ENCODE measurements around the gene CHD8. TPM values are rescaled to one million over a fixed set of nuclear protein-coding genes. Genes with fewer than 3 reads are reported as not detected.
A peak's percentile ranks its signal among the peaks of the same experiment; 100 is the strongest.

Gene CHD8
- total and polyA plus RNA-seq, 2 of the 13 experiments (the other 11 are each of a cell fraction or from before 2014, with no cell fraction given) = 35.1 to 79.6 TPM

GRCh38 chr14:21382886-21383847, 72.8 kb downstream of the CHD8 start (continued):
- peak; percentile 6 for TF ChIP-seq ZNF407 (CRISPR knock-in tag; IDR thresholded peaks at IDR 0.05; ENCODE audit: not compliant biosample characterization)
- 0 out of 2 replicates have a peak, but pooled peaks have one; percentile 21 for TF ChIP-seq ETS1 (CRISPR knock-in tag; IDR thresholded peaks at IDR 0.05)
- TF ChIP-seq POLR2AphosphoS5 (IDR thresholded peaks at IDR 0.05; ENCODE audit: low read depth, low read length) = no peak
- no peak for TF ChIP-seq ZNF414 (CRISPR knock-in tag; IDR thresholded peaks at IDR 0.05)
- no peak for TF ChIP-seq KAT7 (CRISPR knock-in tag; IDR thresholded peaks at IDR 0.05; ENCODE audit: borderline replicate concordance)
- TF ChIP-seq GFI1 (CRISPR knock-in tag; IDR thresholded peaks at IDR 0.05; ENCODE audit: borderline replicate concordance) = no peak
- TF ChIP-seq CEBPG (CRISPR knock-in tag; IDR thresholded peaks at IDR 0.05) = no peak
- TF ChIP-seq SRSF4 (IDR thresholded peaks at IDR 0.05; ENCODE audit: low read depth, low read length, poor library complexity, severe bottlenecking) = no peak
- TF ChIP-seq ZNF800 (CRISPR knock-in tag; IDR thresholded peaks at IDR 0.05) = no peak
- no peak for TF ChIP-seq SP140L (CRISPR knock-in tag; IDR thresholded peaks at IDR 0.05; ENCODE audit: borderline replicate concordance)
- no peak; the same call in none of the 2 replicates for TF ChIP-seq ZBTB20 (CRISPR knock-in tag; IDR thresholded peaks at IDR 0.05; ENCODE audit: borderline replicate concordance, low read depth)
- TF ChIP-seq ZNF10 (CRISPR knock-in tag; IDR thresholded peaks at IDR 0.05; ENCODE audit: borderline replicate concordance, low read depth) = no peak
- no peak for TF ChIP-seq SMARCE1 (IDR thresholded peaks at IDR 0.05; ENCODE audit: borderline replicate concordance)
- TF ChIP-seq CHCHD3 (CRISPR knock-in tag; IDR thresholded peaks at IDR 0.05) = no peak
- no peak for TF ChIP-seq ZNF136 (CRISPR knock-in tag; IDR thresholded peaks at IDR 0.05; ENCODE audit: low read depth)
- no peak for TF ChIP-seq TBL1XR1 (IDR thresholded peaks at IDR 0.05; ENCODE audit: borderline replicate concordance, low read length, partially characterized antibody)
